Activated CD8-positive, alpha-beta memory T cell treated with anti-CD3 and anti-CD28 coated beads for 4 hours (primary cell): Measurements from ENCODE around the gene CHRNA4.
"Not testable (repeated sequence)": the region's sequence is repeated elsewhere in the genome, so short reads cannot be mapped to it uniquely, and the experiment has no call there.

Experiments used
- DNase-seq, 2 donors: peaks; one replicate each; pipeline ENCODE4 v3.0.0-alpha.2; 2020; ENCODE audit warnings: low read depth in 2 of 2

Gene CHRNA4

GRCh38 chr20:63397946-63398450 lies 36.8 kb upstream of the CHRNA4 start:
- no peak for DNase-seq

- no peak for DNase-seq
These were observed 36.1 kb upstream of the CHRNA4 start for GRCh38 chr20:63397155-63397843.

- DNase-seq = no peak
These were observed 35.2 kb upstream of the CHRNA4 start for GRCh38 chr20:63396300-63396699.

- DNase-seq = no peak
These were observed 34.6 kb upstream of the CHRNA4 start for GRCh38 chr20:63395723-63396122.

GRCh38 chr20:63394920-63395455 lies 33.8 kb upstream of the CHRNA4 start:
- DNase-seq = no peak

GRCh38 chr20:63394069-63394919 lies 33.1 kb upstream of the CHRNA4 start:
- DNase-seq = no peak

- DNase-seq = no peak
These were observed 32.4 kb upstream of the CHRNA4 start for GRCh38 chr20:63393566-63393965.

GRCh38 chr20:63392465-63393365 lies 31.6 kb upstream of the CHRNA4 start:
- no peak for DNase-seq

- DNase-seq = no peak
These were observed 26.8 kb upstream of the CHRNA4 start for GRCh38 chr20:63387917-63388316.

- DNase-seq = no peak
These were observed 26.2 kb upstream of the CHRNA4 start for GRCh38 chr20:63387393-63387792.

GRCh38 chr20:63386491-63386890 lies 25.3 kb upstream of the CHRNA4 start:
- DNase-seq = no peak

- no peak for DNase-seq
These were observed 24.7 kb upstream of the CHRNA4 start for GRCh38 chr20:63385819-63386218.

- DNase-seq = no peak
These were observed 23.2 kb upstream of the CHRNA4 start for GRCh38 chr20:63384336-63384735.

GRCh38 chr20:63383556-63383955 lies 22.4 kb upstream of the CHRNA4 start:
- DNase-seq = no peak

GRCh38 chr20:63382551-63383300 lies 21.6 kb upstream of the CHRNA4 start:
- no peak for DNase-seq

- DNase-seq = no peak
These were observed 20.8 kb upstream of the CHRNA4 start for GRCh38 chr20:63381781-63382431.

- DNase-seq = no peak
These were observed 19.3 kb upstream of the CHRNA4 start for GRCh38 chr20:63380346-63380870.

GRCh38 chr20:63379872-63380271 lies 18.7 kb upstream of the CHRNA4 start:
- not testable (repeated sequence) for DNase-seq

GRCh38 chr20:63379296-63379695 lies 18.1 kb upstream of the CHRNA4 start:
- no peak for DNase-seq

- no peak for DNase-seq
These were observed 17.5 kb upstream of the CHRNA4 start for GRCh38 chr20:63378626-63379025.
